ENCODE data around the gene DAB1. TPM values are rescaled to one million over a fixed set of nuclear protein-coding genes. Genes with fewer than 3 reads are reported as not detected.

Gene DAB1
- total RNA-seq, 1 experiment from 2014 or later = not detected

DNA sequence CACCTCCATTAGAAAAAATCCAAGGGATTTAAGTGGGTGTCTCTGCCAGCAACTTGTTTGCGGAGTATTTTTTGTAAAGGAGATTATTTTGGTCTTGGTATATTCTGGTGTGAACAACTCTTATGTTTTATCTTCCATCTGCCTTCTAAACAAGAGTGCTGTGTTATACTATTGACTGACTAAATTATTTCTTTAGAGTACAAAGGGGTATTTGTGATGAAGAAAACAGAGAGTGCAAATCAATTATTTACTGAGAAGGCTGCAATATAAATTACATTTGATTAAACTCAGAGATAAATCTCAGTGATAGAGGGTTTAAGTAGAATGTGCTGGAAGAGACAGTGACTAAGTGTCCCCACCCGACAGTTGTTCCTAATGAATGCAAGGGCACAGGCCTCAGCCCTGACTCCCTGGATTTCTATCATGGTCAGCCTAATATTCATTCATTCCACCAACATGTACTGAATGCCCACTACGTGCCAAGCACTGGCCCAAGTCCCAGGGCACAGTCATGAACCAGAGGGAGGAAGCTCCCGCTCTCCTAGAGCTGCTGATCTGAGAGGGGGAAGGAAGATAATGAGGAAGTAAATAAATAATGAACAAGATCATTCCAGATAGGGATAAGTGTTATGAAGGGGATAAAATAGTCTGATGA lies 261.1 kb downstream of the DAB1 start:
- intact Hi-C loops (cut with micrococcal nuclease) = no loop called here
- Histone ChIP-seq H3K4me1 (ENCODE audit: control insufficient read depth in 1 of 2, insufficient read depth in 2 of 2, low read length in 2 of 2) (no peaks in the 10 kb centered on the region), H3K9me3 (ENCODE audit: control insufficient read depth in 1 of 2, insufficient read depth in 1 of 2, low read depth in 1 of 2, low read length in 2 of 2) (no peaks in the 10 kb centered on the region), H4K20me1 (ENCODE audit: insufficient read depth) (no peaks in the 10 kb centered on the region), H2AFZ (ENCODE audit: low read depth, low read length, poor library complexity, severe bottlenecking) (no peak overlapping the region), H3K27me3 (ENCODE audit: insufficient read depth, low read length) (peaks cover 7% of the 10 kb centered on the region; the same call in 1 of the 2 replicates), H3K27ac (ENCODE audit: low read depth, low read length) (no peak overlapping the region), H3K4me3 (replicated peaks in 1 of 2; ENCODE audit: low read depth in 1 of 2, low read length in 2 of 2) (no peak overlapping the region), H3K9me2 (ENCODE audit: insufficient read depth) (no peaks in the 10 kb centered on the region), H3K36me3 (ENCODE audit: control insufficient read depth in 1 of 2, insufficient read depth in 2 of 2, low read length in 2 of 2) (no peaks in the 10 kb centered on the region), H3K79me2 (ENCODE audit: insufficient read depth, low read length) (no peaks in the 10 kb centered on the region), H3K4me2 (ENCODE audit: low read length) (no peak overlapping the region), H3K9ac (ENCODE audit: low read length) (no peak overlapping the region)
- no TSS peak for BruUV-seq (replicated peaks)
- POLR2A ChIA-PET = no interaction called here
- CTCF ChIA-PET = no interaction called here
- DNase-seq (ENCODE audit: low read depth, low spot score) (no peak), ATAC-seq (no peak)
- TF ChIP-seq ZNF274 (IDR thresholded peaks at IDR 0.05; ENCODE audit: low read depth, low read length) = no peak
- RAD21 ChIA-PET (ENCODE audit: low non-redundant PET in 1 of 2, low total read pairs in 2 of 2, uncharacterized antibody in 2 of 2, unreplicated experiment in 2 of 2) = no interaction called here

- intact Hi-C loops (cut with micrococcal nuclease) = no loop called here
Observed at GRCh38 chr1:57160594-57160993, 263.3 kb downstream of the DAB1 start.

More at GRCh38 chr1:57160594-57160993, 263.3 kb downstream of the DAB1 start:
- no peaks in the 10 kb centered on the region for H3K79me2 ChIP-seq (ENCODE audit: insufficient read depth, low read length)
- H3K36me3 ChIP-seq (ENCODE audit: control insufficient read depth in 1 of 2, insufficient read depth in 2 of 2, low read length in 2 of 2) = no peaks in the 10 kb centered on the region
- no peak for TF ChIP-seq REST (IDR thresholded peaks at IDR 0.05; ENCODE audit: low read depth)
- no peak for TF ChIP-seq CBX3 (IDR thresholded peaks at IDR 0.05; ENCODE audit: low read depth)
- no peak for TF ChIP-seq ZFX (IDR thresholded peaks at IDR 0.05)
- TF ChIP-seq TCF7L2 (IDR thresholded peaks at IDR 0.05; ENCODE audit: borderline replicate concordance, extremely low read depth, insufficient read depth, insufficient read length) = no peak
- TF ChIP-seq ATF3 (IDR thresholded peaks at IDR 0.05) = no peak
- no peak for TF ChIP-seq JUND (IDR thresholded peaks at IDR 0.05)
- TF ChIP-seq YY1 (IDR thresholded peaks at IDR 0.05; ENCODE audit: extremely low read depth, insufficient replicate concordance, low read depth, low read length) = no peak
- no peak for TF ChIP-seq ZNF274 (IDR thresholded peaks at IDR 0.05; ENCODE audit: low read depth, low read length)
- ATAC-seq = no peak
- no peak overlapping the region for H3K27ac ChIP-seq (ENCODE audit: low read depth, low read length)
- H3K4me1 ChIP-seq (ENCODE audit: control insufficient read depth in 1 of 2, insufficient read depth in 2 of 2, low read length in 2 of 2) = no peaks in the 10 kb centered on the region
- H4K20me1 ChIP-seq (ENCODE audit: insufficient read depth) = no peaks in the 10 kb centered on the region
- no peaks in the 10 kb centered on the region for H3K9me2 ChIP-seq (ENCODE audit: insufficient read depth)
- no peak overlapping the region for H2AFZ ChIP-seq (ENCODE audit: low read depth, low read length, poor library complexity, severe bottlenecking)
- H3K4me3 ChIP-seq (replicated peaks in 1 of 2; ENCODE audit: low read depth in 1 of 2, low read length in 2 of 2) = no peak overlapping the region
- no peak overlapping the region for H3K9ac ChIP-seq (ENCODE audit: low read length)
- no peak for DNase-seq (ENCODE audit: low read depth, low spot score)
- POLR2A ChIA-PET = no interaction called here
- peaks cover 7% of the 10 kb centered on the region; the same call in 1 of the 2 replicates for H3K27me3 ChIP-seq (ENCODE audit: insufficient read depth, low read length)
- no TSS peak for BruUV-seq (replicated peaks)
- CTCF ChIA-PET = no interaction called here
- no peaks in the 10 kb centered on the region for H3K9me3 ChIP-seq (ENCODE audit: control insufficient read depth in 1 of 2, insufficient read depth in 1 of 2, low read depth in 1 of 2, low read length in 2 of 2)
- no peak overlapping the region for H3K4me2 ChIP-seq (ENCODE audit: low read length)
- RAD21 ChIA-PET (ENCODE audit: low non-redundant PET in 1 of 2, low total read pairs in 2 of 2, uncharacterized antibody in 2 of 2, unreplicated experiment in 2 of 2) = no interaction called here

Measured in HCT116 (cell line).